Gastroesophageal sphincter (tissue), 4 donors: Measurements from ENCODE around the gene THAP6. TPM values are rescaled to one million over a fixed set of nuclear protein-coding genes. Genes with fewer than 3 reads are reported as not detected.
"Not testable (repeated sequence)": the region's sequence is repeated elsewhere in the genome, so short reads cannot be mapped to it uniquely, and the experiment has no call there.

Source experiments
- ATAC-seq: fragments of 150-250 bp; one replicate; pipeline ENCODE4 v1.9.1; 2016; ENCODE audit warnings: mild to moderate bottlenecking, moderate library complexity
- H3K27ac ChIP-seq, 4 donors: fragments of 200-600 bp; sonication (generic) in 3 of 4; 1 replicate in 3 of 4; 2 replicates in 1 of 4; pipeline ENCODE4 v1.5.1; 2016 to 2019
- H3K27me3 ChIP-seq: fragments of 200-600 bp; sonication (generic); one replicate; pipeline ENCODE4 v1.5.1; 2019
- H3K36me3 ChIP-seq, 2 donors: fragments of 200-600 bp; sonication (generic); one replicate each; pipeline ENCODE4 v1.5.1; 2019; ENCODE audit warnings: control low read depth in 1 of 2
- H3K4me1 ChIP-seq, 3 donors: fragments of 200-600 bp; sonication (generic); 1 replicate in 2 of 3; 2 replicates in 1 of 3; pipeline ENCODE4 v1.5.1; 2016 to 2019; ENCODE audit warnings: control low read depth in 2 of 3
- H3K4me3 ChIP-seq, 2 donors: fragments of 200-600 bp; sonication (generic); one replicate each; pipeline ENCODE4 v1.5.1; 2019; ENCODE audit warnings: mild to moderate bottlenecking in 1 of 2, moderate library complexity in 1 of 2
- H3K9me3 ChIP-seq, 3 donors: fragments of 200-600 bp; sonication (generic); one replicate each; pipeline ENCODE4 v1.5.1; 2017 to 2019; ENCODE audit warnings: control low read depth in 2 of 3
- CTCF ChIP-seq, 4 experiments: fragments of 200-600 bp in 2 of 4; fragments of 450-650 bp in 2 of 4; sonication (generic) in 1 of 4; IDR thresholded peaks; one replicate each; pipeline ENCODE4 v1.5.1; 2017 to 2019; ENCODE audit warnings: antibody characterized with exemption in 4 of 4, mild to moderate bottlenecking in 2 of 4, moderate library complexity in 2 of 4
- EP300 ChIP-seq: sonication (generic); formaldehyde crosslinking; IDR thresholded peaks from one replicate; pipeline ENCODE4 v1.6.1; 2017; ENCODE audit warnings: antibody characterized with exemption, mild to moderate bottlenecking
- POLR2A ChIP-seq, 2 donors: fragments of 450-650 bp; IDR thresholded peaks; one replicate each; pipeline ENCODE4 v1.6.1; 2017; ENCODE audit warnings: antibody characterized with exemption in 2 of 2, mild to moderate bottlenecking in 2 of 2, moderate library complexity in 1 of 2
- POLR2AphosphoS5 ChIP-seq: sonication (generic); formaldehyde crosslinking; IDR thresholded peaks from one replicate; pipeline ENCODE4 v1.6.1; 2017; ENCODE audit warnings: antibody characterized with exemption
- WGBS, 2 donors: methylation state at CpG; one replicate each; pipeline ENCODE4 v1.1.5; 2018; ENCODE audit warnings: low coverage in 1 of 2; 5-methylcytosine and 5-hydroxymethylcytosine counted together
- total RNA-seq, 4 donors: library from RNA; depleted of rRNA; stranded (reverse); fragments of >200 nt; gene quantifications; one replicate each; pipeline ENCODE4 v1.1.0, GENCODE V29; 2016

Gene THAP6
- total RNA-seq, 4 donors from 2014 or later = 8.8 to 37.8 (median 16.2) TPM

- no peaks in the 10 kb centered on the region for H3K4me1 ChIP-seq
- H3K36me3 ChIP-seq = peaks cover 0 to 49% of the 10 kb centered on the region in 2 donors
- ATAC-seq = no peak
- no peak overlapping the region for H3K27ac ChIP-seq
- no peaks in the 10 kb centered on the region for H3K27me3 ChIP-seq
- no peak for TF ChIP-seq POLR2AphosphoS5
- TF ChIP-seq POLR2A (IDR thresholded peaks at IDR 0.05) = no peak
- no peak for TF ChIP-seq EP300
- TF ChIP-seq CTCF (IDR thresholded peaks at IDR 0.05) = no peak
- no peaks in the 10 kb centered on the region for H3K9me3 ChIP-seq
- no peak overlapping the region for H3K4me3 ChIP-seq
Measured at GRCh38 chr4:75542824-75543223, 28.6 kb downstream of the THAP6 start.

- H3K9me3 ChIP-seq, H3K27me3 ChIP-seq, H3K27ac ChIP-seq, H3K4me3 ChIP-seq, ATAC-seq, H3K4me1 ChIP-seq: not testable (repeated sequence)
- 94 to 95% methylated on average over 8 of the region's 8 CpGs for WGBS, 2 donors
- peaks cover 0 to 49% of the 10 kb centered on the region in 2 donors for H3K36me3 ChIP-seq
Measured at GRCh38 chr4:75544220-75544619, 29.9 kb downstream of the THAP6 start.

GRCh38 chr4:75544870-75545269 is 30.6 kb downstream of the THAP6 start:
- Histone ChIP-seq H3K9me3 (no peaks in the 10 kb centered on the region), H3K27ac (no peak overlapping the region), H3K36me3 (peaks cover 0 to 45% of the 10 kb centered on the region in 2 donors), H3K4me3 (no peak overlapping the region), H3K27me3 (no peaks in the 10 kb centered on the region), H3K4me1 (no peaks in the 10 kb centered on the region)
- WGBS, 2 donors = 86 to 100% methylated on average over 1 to 3 of the region's 3 CpGs
- TF ChIP-seq CTCF (IDR thresholded peaks at IDR 0.05) (no peak), POLR2A (IDR thresholded peaks at IDR 0.05) (no peak), POLR2AphosphoS5 (no peak), EP300 (no peak)
- no peak for ATAC-seq

- no CpG with 5 or more reads among the region's 5 CpGs for WGBS, 2 donors
- ATAC-seq = no peak
- TF ChIP-seq POLR2AphosphoS5 = no peak
- peaks cover 0 to 38% of the 10 kb centered on the region in 2 donors for H3K36me3 ChIP-seq
- H3K4me3 ChIP-seq = no peak overlapping the region
- H3K9me3 ChIP-seq = no peaks in the 10 kb centered on the region
- H3K27me3 ChIP-seq = no peaks in the 10 kb centered on the region
- H3K4me1 ChIP-seq = no peaks in the 10 kb centered on the region
- no peak overlapping the region for H3K27ac ChIP-seq
Measured at GRCh38 chr4:75545526-75545925, 31.3 kb downstream of the THAP6 start.

- Histone ChIP-seq H3K36me3 (peaks cover 0 to 26% of the 10 kb centered on the region in 2 donors), H3K9me3 (no peaks in the 10 kb centered on the region), H3K27me3 (no peaks in the 10 kb centered on the region), H3K27ac (no peak overlapping the region), H3K4me3 (no peak overlapping the region), H3K4me1 (no peaks in the 10 kb centered on the region)
- TF ChIP-seq POLR2A (IDR thresholded peaks at IDR 0.05) = no peak
- ATAC-seq = no peak
- 52 to 55% methylated on average over 9 to 13 of the region's 15 CpGs for WGBS, 2 donors
Measured at GRCh38 chr4:75547647-75548387, 33.5 kb downstream of the THAP6 start.

- Histone ChIP-seq H3K27ac (no peak overlapping the region), H3K4me1 (no peaks in the 10 kb centered on the region), H3K27me3 (no peaks in the 10 kb centered on the region), H3K4me3 (no peak overlapping the region), H3K36me3 (peaks cover 0 to 15% of the 10 kb centered on the region in 2 donors), H3K9me3 (no peaks in the 10 kb centered on the region)
- no peak for TF ChIP-seq CTCF (IDR thresholded peaks at IDR 0.05)
- TF ChIP-seq POLR2AphosphoS5 = no peak
- no peak for TF ChIP-seq POLR2A (IDR thresholded peaks at IDR 0.05)
- TF ChIP-seq EP300 = no peak
- 92% methylated on average over 2 of the region's 2 CpGs for WGBS, 2 donors
- ATAC-seq = no peak
Measured at GRCh38 chr4:75549019-75549418, 34.7 kb downstream of the THAP6 start.
